ENCODE results near the gene JOSD1. TPM values are rescaled to one million over a fixed set of nuclear protein-coding genes. Genes with fewer than 3 reads are reported as not detected.

Gene JOSD1
- total and polyA plus RNA-seq, 12 donors, result 9.6 to 37.3 (median 21.8) TPM

DNA sequence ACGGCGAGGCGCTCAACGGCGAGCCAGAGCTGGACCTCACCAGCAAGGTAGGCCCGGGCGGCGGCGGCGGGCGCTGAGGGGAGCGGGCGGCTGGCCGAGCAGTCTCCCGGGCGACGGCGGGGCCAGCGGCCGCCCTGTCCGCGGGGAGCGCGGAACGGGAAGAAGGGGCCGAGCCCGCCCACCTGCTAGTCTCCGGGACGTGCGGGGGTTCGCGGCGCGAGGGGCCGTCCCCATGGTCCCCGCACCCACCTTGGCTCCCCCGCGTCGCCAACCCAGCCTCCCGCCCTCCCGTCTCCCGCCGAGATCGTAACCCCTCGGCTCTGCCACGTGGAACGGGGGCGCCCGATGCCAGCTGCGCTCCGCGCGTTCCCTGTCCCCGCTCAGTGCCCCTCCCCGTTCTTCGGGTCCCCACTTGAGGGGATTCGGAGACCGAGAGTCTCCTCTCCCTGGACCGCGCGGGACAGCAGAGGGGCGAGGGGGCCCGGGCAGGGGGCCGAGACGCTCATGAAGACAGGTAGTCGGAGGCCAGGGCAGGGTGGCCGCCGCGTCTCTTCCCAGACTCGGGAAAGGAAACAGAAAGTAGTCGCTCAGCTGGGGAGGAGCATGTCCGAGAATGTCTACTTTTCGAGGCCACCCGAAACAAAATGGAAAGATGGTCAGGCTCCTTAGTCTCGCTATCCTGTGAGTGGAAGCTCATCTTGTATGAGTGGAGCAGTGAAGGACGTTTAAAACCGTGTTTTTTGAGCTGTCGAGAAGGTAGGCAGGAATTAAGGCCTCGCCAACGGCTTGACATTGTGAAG lies 5.6 kb upstream of the JOSD1 start:
- DNase-seq (peak in 1 of 2 donors; percentile 43), ATAC-seq (peak in 4 of 8 donors; percentile 1 to 46 (median 10))
- H3K9me3 ChIP-seq, result no peaks in the 10 kb centered on the region
- H3K4me1 ChIP-seq, result peaks cover 12 to 57% (median 50%) of the 10 kb centered on the region in 9 donors
- intact Hi-C loops (cut with DNase I), result loop anchor here in 3 of 10 donors (5.0 to 10.0 kb wide), 3 partner anchors 46 to 202 kb away; partner anchors contain the start of genes DDX17 (in 1 of the 3) and SUN2 (in 1 of the 3)
- no peaks in the 10 kb centered on the region for H3K27me3 ChIP-seq
- 0 to 1% methylated on average over 65 to 76 of the region's 80 CpGs for WGBS, 2 donors
- H3K4me3 ChIP-seq, result peak overlapping the region; percentile 74 to 98 (median 88)
- H3K36me3 ChIP-seq, result peaks cover 0 to 25% (median 7%) of the 10 kb centered on the region in 9 donors
- H3K27ac ChIP-seq, result peak overlapping the region; percentile 86 to 98 (median 95)
- TF ChIP-seq, protein P1, sequence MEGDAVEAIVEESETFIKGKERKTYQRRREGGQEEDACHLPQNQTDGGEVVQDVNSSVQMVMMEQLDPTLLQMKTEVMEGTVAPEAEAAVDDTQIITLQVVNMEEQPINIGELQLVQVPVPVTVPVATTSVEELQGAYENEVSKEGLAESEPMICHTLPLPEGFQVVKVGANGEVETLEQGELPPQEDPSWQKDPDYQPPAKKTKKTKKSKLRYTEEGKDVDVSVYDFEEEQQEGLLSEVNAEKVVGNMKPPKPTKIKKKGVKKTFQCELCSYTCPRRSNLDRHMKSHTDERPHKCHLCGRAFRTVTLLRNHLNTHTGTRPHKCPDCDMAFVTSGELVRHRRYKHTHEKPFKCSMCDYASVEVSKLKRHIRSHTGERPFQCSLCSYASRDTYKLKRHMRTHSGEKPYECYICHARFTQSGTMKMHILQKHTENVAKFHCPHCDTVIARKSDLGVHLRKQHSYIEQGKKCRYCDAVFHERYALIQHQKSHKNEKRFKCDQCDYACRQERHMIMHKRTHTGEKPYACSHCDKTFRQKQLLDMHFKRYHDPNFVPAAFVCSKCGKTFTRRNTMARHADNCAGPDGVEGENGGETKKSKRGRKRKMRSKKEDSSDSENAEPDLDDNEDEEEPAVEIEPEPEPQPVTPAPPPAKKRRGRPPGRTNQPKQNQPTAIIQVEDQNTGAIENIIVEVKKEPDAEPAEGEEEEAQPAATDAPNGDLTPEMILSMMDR (IDR thresholded peaks at IDR 0.05), result no peak

- peak; percentile 95 to 100 for DNase-seq
- peak within 1 kb of the TSS; percentile 74 to 98 (median 88) for H3K4me3 ChIP-seq
- ATAC-seq, result peak; percentile 87 to 95 (median 94)
- H3K27ac ChIP-seq, result peak within 1 kb of the TSS; percentile 86 to 98 (median 95)
- TF ChIP-seq, protein P1 (IDR thresholded peaks at IDR 0.05), result peak in 2 of 9 donors; percentile 28 to 35
- intact Hi-C loops (cut with DNase I), result loop anchor here in 5 of 10 donors (1.0 to 10.0 kb wide), 5 partner anchors 47 to 201 kb away; partner anchors contain the start of genes SUN2 (in 2 of the 5), CBY1 (in 1 of the 5), DDX17 (in 1 of the 5) and FAM227A (in 1 of the 5)
- peaks cover 12 to 55% (median 51%) of the 10 kb centered on the region in 9 donors for H3K4me1 ChIP-seq
- H3K9me3 ChIP-seq, result no peaks in the 10 kb centered on the region
- 0% methylated on average over 54 to 55 of the region's 55 CpGs for WGBS, 2 donors
- peaks cover 0 to 17% (median 7%) of the 10 kb centered on the region in 9 donors for H3K36me3 ChIP-seq
- no peaks in the 10 kb centered on the region for H3K27me3 ChIP-seq
These were observed 4.7 kb upstream of the JOSD1 start, which contains the start of gene GTPBP1 for GRCh38 chr22:38705235-38706100. Gene GTPBP1 (plus strand): TSS chr22:38705944. CDS start chr22:38705956, 12 bp downstream.

DNA sequence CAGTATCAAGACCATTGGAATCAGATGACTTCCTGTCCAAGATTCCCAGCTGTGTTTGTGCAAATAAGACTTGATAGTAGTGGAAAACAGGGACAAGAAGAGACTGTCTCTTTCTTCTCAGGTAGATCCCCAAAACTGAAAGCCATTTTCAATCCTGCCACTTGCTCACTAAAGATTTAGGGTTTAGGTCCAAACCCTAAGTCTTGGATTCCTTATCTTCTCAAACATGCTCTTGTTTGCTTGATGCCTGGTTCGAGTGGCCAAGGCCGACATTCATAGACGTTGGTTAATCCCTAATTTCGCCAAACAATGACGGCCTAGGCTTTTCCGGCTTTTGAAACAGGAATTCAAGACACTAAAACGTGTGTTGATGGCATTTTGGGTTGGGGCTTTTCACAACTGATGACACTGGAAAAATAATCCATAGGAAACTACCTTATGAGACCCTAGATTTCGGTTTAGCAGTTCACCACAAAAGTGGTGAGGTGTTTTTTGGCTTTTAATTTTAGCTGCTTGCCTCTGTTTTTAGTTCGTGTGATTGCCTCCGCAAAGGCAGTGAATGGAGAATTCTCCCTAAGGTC lies 4.0 kb upstream of the JOSD1 start:
- DNase-seq (no peak), ATAC-seq (no peak)
- H3K36me3 ChIP-seq, result peaks cover 0 to 10% (median 1%) of the 10 kb centered on the region in 9 donors
- WGBS, 2 donors, result 16 to 17% methylated on average over 10 of the region's 10 CpGs
- H3K4me1 ChIP-seq, result peaks cover 12 to 52% (median 48%) of the 10 kb centered on the region in 9 donors
- intact Hi-C loops (cut with DNase I), result loop anchor here in 5 of 10 donors (1.0 to 10.0 kb wide), 5 partner anchors 48 to 200 kb away; partner anchors contain the start of genes SUN2 (in 2 of the 5), CBY1 (in 1 of the 5), DDX17 (in 1 of the 5) and FAM227A (in 1 of the 5)
- H3K4me3 ChIP-seq, result peak overlapping the region in 9 of 10 donors; percentile 6 to 98 (median 39)
- H3K27ac ChIP-seq, result peak overlapping the region in 9 of 10 donors; percentile 59 to 79 (median 66)
- TF ChIP-seq, protein P1 (IDR thresholded peaks at IDR 0.05), result no peak
- no peaks in the 10 kb centered on the region for H3K27me3 ChIP-seq
- no peaks in the 10 kb centered on the region for H3K9me3 ChIP-seq

All from heart right ventricle (tissue), 16 donors.